PC-3 (cell line): ENCODE results near the gene BMP4. TPM values are rescaled to one million over a fixed set of nuclear protein-coding genes. Genes with fewer than 3 reads are reported as not detected.
A peak's percentile ranks its signal among the peaks of the same experiment; 100 is the strongest.

Experiments used
- ATAC-seq: fragments of 200-7000 bp; cut with Tn5 transposase; 2 replicates; pipeline ENCODE4 v1.9.1; 2020; ENCODE audit warnings: mild to moderate bottlenecking, moderate library complexity
- BruUV-seq: library from RNA; stranded (reverse); fragments of 400-500 nt; replicated peaks from 2 replicates; lab custom pipeline; 2021; lab: Mats Ljungman, UMichigan
- CTCF ChIA-PET: fragments of 300-600 bp; sonication (Branson Sonifier 250); formaldehyde crosslinking; loops from one replicate; lab custom pipeline; 2022; ENCODE audit warnings: antibody characterized with exemption; lab: Charles Lee
- POLR2A ChIA-PET: fragments of 300-600 bp; sonication (Branson Sonifier 250); formaldehyde crosslinking; loops from one replicate; lab custom pipeline; 2022; ENCODE audit warnings: antibody characterized with exemption; ENCODE audit not compliant: unreplicated experiment; lab: Charles Lee
- DNase-seq: peaks from one replicate; pipeline ENCODE4 v3.0.0-alpha.2; 2015
- H2AFZ ChIP-seq: fragments of 300-600 bp; sonication (generic); 2 replicates; pipeline ENCODE4 v1.6.0; 2016; ENCODE audit warnings: antibody characterized with exemption, low read length
- H3F3A ChIP-seq: fragments of 300-600 bp; sonication (generic); one replicate; pipeline ENCODE4 v1.6.0; 2017; ENCODE audit warnings: antibody characterized with exemption, low read length, control low read depth, mild to moderate bottlenecking; ENCODE audit not compliant: unreplicated experiment
- H3K27ac ChIP-seq: fragments of 300-600 bp; sonication (generic); 2 replicates; pipeline ENCODE4 v1.5.1; 2016; ENCODE audit warnings: mild to moderate bottlenecking, low read length
- H3K27me3 ChIP-seq: fragments of 300-600 bp; sonication (generic); 2 replicates; pipeline ENCODE4 v1.6.1; 2016; ENCODE audit warnings: low read length, mixed read lengths
- H3K36me3 ChIP-seq: fragments of 300-600 bp; sonication (generic); 2 replicates; pipeline ENCODE4 v1.6.1; 2016; ENCODE audit warnings: low read depth, mixed run types, low read length, mixed read lengths
- H3K4me1 ChIP-seq: fragments of 300-600 bp; sonication (generic); 2 replicates; pipeline ENCODE4 v1.5.1; 2016; ENCODE audit warnings: low read length; ENCODE audit not compliant: insufficient read depth
- H3K4me2 ChIP-seq: fragments of 300-600 bp; sonication (generic); 2 replicates; pipeline ENCODE4 v1.6.0; 2016; ENCODE audit warnings: low read length
- H3K4me3 ChIP-seq: fragments of 300-600 bp; sonication (generic); 2 replicates; pipeline ENCODE4 v1.5.1; 2016; ENCODE audit warnings: mild to moderate bottlenecking, low read length, mixed read lengths
- H3K79me2 ChIP-seq: fragments of 300-600 bp; sonication (generic); 2 replicates; pipeline ENCODE4 v1.6.1; 2017; ENCODE audit warnings: low read length, mixed read lengths
- H3K9ac ChIP-seq: fragments of 300-600 bp; sonication (generic); 2 replicates; pipeline ENCODE4 v1.6.0; 2016; ENCODE audit warnings: mild to moderate bottlenecking, low read length
- H3K9me2 ChIP-seq: fragments of 300-600 bp; sonication (generic); replicated peaks from 2 replicates; pipeline ENCODE4 v1.6.1; 2016; ENCODE audit warnings: mixed run types, low read length, mixed read lengths
- H3K9me3 ChIP-seq: fragments of 300-600 bp; sonication (generic); 2 replicates; pipeline ENCODE4 v1.6.1; 2016; ENCODE audit warnings: low read length, mixed read lengths
- H4K20me1 ChIP-seq: fragments of 300-600 bp; sonication (generic); 2 replicates; pipeline ENCODE4 v1.6.1; 2016; ENCODE audit warnings: low read length, mixed read lengths
- EZH2 ChIP-seq: fragments of 300-600 bp; sonication (generic); IDR thresholded peaks from one replicate; pipeline ENCODE4 v1.6.1; 2017; ENCODE audit warnings: antibody characterized with exemption, mild to moderate bottlenecking, low read length; ENCODE audit not compliant: unreplicated experiment
- EZH2phosphoT487 ChIP-seq: fragments of 300-600 bp; sonication (generic); IDR thresholded peaks from 2 replicates; pipeline ENCODE4 v1.6.1; 2018; ENCODE audit warnings: mild to moderate bottlenecking, antibody characterized with exemption, low read length, borderline replicate concordance
- intact Hi-C: fragments of 100-400 bp; cut with micrococcal nuclease; formaldehyde crosslinking; loops from 2 replicates; pipeline ENCODE4 v1.9.0; 2023
- total RNA-seq: library from RNA; depleted of rRNA; stranded (reverse); fragments of >200 nt; gene quantifications from 2 replicates; pipeline ENCODE4 v1.2.3, GENCODE V29; 2014
- TF ChIP-seq, protein P1 (sequence below): fragments of 300-600 bp; sonication (generic); conservative IDR thresholded peaks from 2 replicates; pipeline ENCODE4 v1.5.1; 2017; ENCODE audit warnings: antibody characterized with exemption, low read depth, mild to moderate bottlenecking, low read length

Gene BMP4
- total RNA-seq, 1 experiment from 2014 or later: 8.7 TPM

DNA sequence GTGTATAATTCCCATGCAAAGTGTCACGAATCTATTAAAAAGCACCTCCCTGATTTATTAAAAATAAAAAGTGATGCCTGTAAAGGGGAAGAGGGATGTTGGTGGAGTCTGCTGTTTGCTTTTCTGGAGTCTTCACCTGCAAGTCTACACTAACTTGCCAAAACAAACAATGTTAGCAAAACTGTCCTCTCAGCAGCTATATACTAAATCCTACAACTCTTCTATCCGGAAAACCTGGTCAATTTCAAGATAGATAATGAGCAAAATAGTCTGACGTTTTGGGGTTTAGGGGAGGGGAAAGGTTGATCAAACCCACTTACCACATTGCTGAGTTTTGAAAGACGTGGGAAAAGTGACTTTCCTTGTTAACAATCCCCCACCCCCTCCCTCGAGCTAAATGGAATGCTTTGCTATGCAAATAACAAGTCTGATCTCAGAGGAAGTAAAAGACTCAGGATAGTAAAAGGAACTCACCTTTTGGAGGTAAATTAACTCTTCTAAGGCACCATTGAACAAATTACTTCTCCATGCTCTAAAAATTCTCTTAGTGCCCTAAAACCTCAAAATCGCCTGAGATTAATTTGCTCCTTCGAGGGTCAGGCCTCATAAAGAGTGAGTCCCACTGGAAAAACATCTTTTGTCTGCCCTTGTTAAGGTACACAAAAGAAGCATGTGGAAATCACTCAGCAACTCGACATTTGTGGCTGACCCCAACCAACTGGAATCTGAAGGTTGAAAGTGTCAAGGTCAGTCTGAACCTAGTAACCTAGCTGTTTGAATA lies 13.5 kb downstream of the BMP4 start:
- BruUV-seq: no TSS peak
- POLR2A ChIA-PET: interaction anchor here (0.5 to 1.1 kb wide), 7 partner anchors 8 to 1466 kb away, joined by 3 to 15 read pairs (median 4); no protein-coding TSS in a partner anchor
- Histone ChIP-seq H2AFZ (peak overlapping the region; percentile 42), H3K36me3 (no peaks in the 10 kb centered on the region), H3K9me2 (no peaks in the 10 kb centered on the region), H3K9me3 (no peaks in the 10 kb centered on the region), H3K9ac (no peak overlapping the region), H4K20me1 (no peaks in the 10 kb centered on the region), H3K4me3 (no peak overlapping the region; the same call in 1 of the 2 replicates), H3K79me2 (no peaks in the 10 kb centered on the region), H3K27ac (peak overlapping the region; percentile 38), H3F3A (no peaks in the 10 kb centered on the region), H3K4me1 (peaks cover 26% of the 10 kb centered on the region), H3K27me3 (no peaks in the 10 kb centered on the region), H3K4me2 (peak overlapping the region; percentile 55)
- DNase-seq (peak; percentile 53), ATAC-seq (peak; percentile 84)
- intact Hi-C loops: no loop called here
- CTCF ChIA-PET: interaction anchor here (0.6 to 0.7 kb wide), 3 partner anchors 9 to 167 kb away, joined by 3 to 17 read pairs (median 4); no protein-coding TSS in a partner anchor
- TF ChIP-seq EZH2phosphoT487 (no peak), EZH2 (no peak)
- TF ChIP-seq, protein P1, sequence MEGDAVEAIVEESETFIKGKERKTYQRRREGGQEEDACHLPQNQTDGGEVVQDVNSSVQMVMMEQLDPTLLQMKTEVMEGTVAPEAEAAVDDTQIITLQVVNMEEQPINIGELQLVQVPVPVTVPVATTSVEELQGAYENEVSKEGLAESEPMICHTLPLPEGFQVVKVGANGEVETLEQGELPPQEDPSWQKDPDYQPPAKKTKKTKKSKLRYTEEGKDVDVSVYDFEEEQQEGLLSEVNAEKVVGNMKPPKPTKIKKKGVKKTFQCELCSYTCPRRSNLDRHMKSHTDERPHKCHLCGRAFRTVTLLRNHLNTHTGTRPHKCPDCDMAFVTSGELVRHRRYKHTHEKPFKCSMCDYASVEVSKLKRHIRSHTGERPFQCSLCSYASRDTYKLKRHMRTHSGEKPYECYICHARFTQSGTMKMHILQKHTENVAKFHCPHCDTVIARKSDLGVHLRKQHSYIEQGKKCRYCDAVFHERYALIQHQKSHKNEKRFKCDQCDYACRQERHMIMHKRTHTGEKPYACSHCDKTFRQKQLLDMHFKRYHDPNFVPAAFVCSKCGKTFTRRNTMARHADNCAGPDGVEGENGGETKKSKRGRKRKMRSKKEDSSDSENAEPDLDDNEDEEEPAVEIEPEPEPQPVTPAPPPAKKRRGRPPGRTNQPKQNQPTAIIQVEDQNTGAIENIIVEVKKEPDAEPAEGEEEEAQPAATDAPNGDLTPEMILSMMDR: no peak

DNA sequence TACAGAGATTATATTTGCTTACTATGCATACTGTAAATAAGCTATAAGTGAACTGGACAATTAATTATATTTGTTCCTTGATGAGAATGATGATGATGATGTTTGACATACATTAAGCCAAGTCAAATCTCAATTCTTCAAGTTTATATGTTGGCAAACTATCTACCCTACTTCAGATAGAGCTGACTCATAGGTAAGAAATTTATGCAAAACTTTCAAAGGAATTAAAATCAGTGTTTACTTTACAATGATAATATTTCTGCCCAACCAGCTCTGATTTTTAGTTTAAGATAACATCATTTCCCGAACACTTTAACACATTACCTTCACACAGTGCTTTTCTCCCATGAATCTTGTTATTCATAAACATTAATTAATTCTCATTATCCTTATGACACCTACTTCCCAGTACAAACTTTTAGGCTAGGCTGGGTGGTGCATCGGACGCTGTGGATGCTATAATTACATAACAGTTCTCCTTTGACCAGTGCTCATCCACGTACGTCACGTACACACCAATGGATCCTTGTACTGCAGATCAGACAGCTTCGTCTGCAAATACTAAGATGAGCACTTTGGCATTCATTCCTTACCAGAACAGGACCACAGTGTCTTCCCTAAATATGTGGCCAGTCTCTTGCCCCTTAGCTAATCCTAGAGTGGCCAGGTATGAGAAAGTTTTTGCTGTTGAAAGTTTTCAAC lies 18.3 kb downstream of the BMP4 start:
- POLR2A ChIA-PET: interaction anchor here (0.5 to 1.1 kb wide), 5 partner anchors 12 to 315 kb away, joined by 3 read pairs; no protein-coding TSS in a partner anchor
- Histone ChIP-seq H3K9me2 (no peaks in the 10 kb centered on the region), H3K9me3 (no peaks in the 10 kb centered on the region), H2AFZ (no peak overlapping the region), H3K36me3 (no peaks in the 10 kb centered on the region), H3K4me3 (no peak overlapping the region), H3K27ac (no peak overlapping the region), H3K4me2 (peak overlapping the region; percentile 29), H3K4me1 (peaks cover 32% of the 10 kb centered on the region), H3F3A (no peaks in the 10 kb centered on the region), H4K20me1 (no peaks in the 10 kb centered on the region), H3K79me2 (no peaks in the 10 kb centered on the region), H3K27me3 (no peaks in the 10 kb centered on the region), H3K9ac (no peak overlapping the region)
- no peak for TF ChIP-seq EZH2phosphoT487
- TF ChIP-seq, protein P1: no peak
- TF ChIP-seq EZH2: no peak
- ATAC-seq (peak; percentile 63), DNase-seq (peak; percentile 61)
- intact Hi-C loops: no loop called here
- no TSS peak for BruUV-seq
- CTCF ChIA-PET: interaction anchor here (0.6 to 1.1 kb wide), 3 partner anchors 15 to 391 kb away, joined by 3 read pairs; no protein-coding TSS in a partner anchor
